Measurements from ENCODE around the gene UXS1.

DNA sequence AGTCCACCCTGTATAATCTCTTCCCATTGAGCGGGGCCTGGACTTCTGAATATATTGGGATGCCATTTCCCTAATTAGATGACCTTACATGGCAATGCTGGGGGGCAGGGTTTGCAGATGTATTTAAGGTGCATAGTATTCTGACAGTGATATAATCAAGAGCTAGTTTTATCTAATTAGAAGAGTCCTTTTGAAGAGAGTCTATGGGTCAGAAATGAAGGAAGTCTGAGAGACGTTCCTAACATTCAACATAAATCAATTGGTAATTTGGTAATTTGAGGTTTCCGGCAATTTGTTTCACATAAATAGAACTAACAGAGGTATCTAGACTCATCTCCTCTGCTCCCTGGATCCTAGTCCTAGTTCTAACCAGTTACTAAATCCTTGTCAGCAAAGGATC, 25.7 kb upstream of the UXS1 start:
- TF ChIP-seq, protein P1, sequence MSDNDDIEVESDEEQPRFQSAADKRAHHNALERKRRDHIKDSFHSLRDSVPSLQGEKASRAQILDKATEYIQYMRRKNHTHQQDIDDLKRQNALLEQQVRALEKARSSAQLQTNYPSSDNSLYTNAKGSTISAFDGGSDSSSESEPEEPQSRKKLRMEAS (IDR thresholded peaks at IDR 0.05), result no peak
- TF ChIP-seq CEBPB (IDR thresholded peaks at IDR 0.05) (no peak), TCF12 (IDR thresholded peaks at IDR 0.05; ENCODE audit: low read depth) (no peak), NFIC (IDR thresholded peaks at IDR 0.05) (no peak), ZBTB7A (IDR thresholded peaks at IDR 0.05; ENCODE audit: low read depth) (no peak), CREB1 (IDR thresholded peaks at IDR 0.05; ENCODE audit: low read depth) (no peak), EP300 (IDR thresholded peaks at IDR 0.05; ENCODE audit: borderline replicate concordance) (no peak), TAF1 (IDR thresholded peaks at IDR 0.05; ENCODE audit: low read depth) (no peak), FOXM1 (IDR thresholded peaks at IDR 0.05; ENCODE audit: borderline replicate concordance, low read depth) (no peak)
